Tibial nerve (tissue), 4 donors: Measurements from ENCODE around the gene CENPT.

Experiments
- CTCF ChIP-seq, 5 experiments: fragments of 200-600 bp in 3 of 5; fragments of 450-650 bp in 2 of 5; sonication (generic) in 3 of 5; IDR thresholded peaks; one replicate each; pipeline ENCODE4 v1.5.1; 2016 to 2019; ENCODE audit warnings: antibody characterized with exemption in 5 of 5, mild to moderate bottlenecking in 3 of 5, moderate library complexity in 2 of 5
- EP300 ChIP-seq, 2 donors: sonication (generic); formaldehyde crosslinking; IDR thresholded peaks; one replicate each; pipeline ENCODE4 v1.6.1; 2017; ENCODE audit warnings: antibody characterized with exemption in 2 of 2, mild to moderate bottlenecking in 1 of 2
- POLR2A ChIP-seq, 2 donors: fragments of 450-650 bp; IDR thresholded peaks; one replicate each; pipeline ENCODE4 v1.6.1; 2017; ENCODE audit warnings: antibody characterized with exemption in 2 of 2, mild to moderate bottlenecking in 2 of 2, moderate library complexity in 2 of 2

GRCh38 chr16:67825119-67825518, 22.4 kb downstream of the CENPT start:
- TF ChIP-seq CTCF (IDR thresholded peaks at IDR 0.05), result no peak
- no peak for TF ChIP-seq POLR2A (IDR thresholded peaks at IDR 0.05)
- TF ChIP-seq EP300 (IDR thresholded peaks at IDR 0.05), result no peak
